ENCODE measurements around the gene RAMP3. TPM values are rescaled to one million over a fixed set of nuclear protein-coding genes. Genes with fewer than 3 reads are reported as not detected.

RAMP3 gene
- total and polyA plus RNA-seq, 5 donors from 2014 or later = not detected

GRCh38 chr7:45183711-45184210 lies 26.2 kb downstream of the RAMP3 start:
- no peaks in the 10 kb centered on the region for H3K27me3 ChIP-seq (ENCODE audit: control insufficient read depth, insufficient read depth, low read length)
- H3K27ac Mint-ChIP-seq = no peak overlapping the region
- no peak overlapping the region for H3K4me3 Mint-ChIP-seq
- H3K4me1 ChIP-seq (ENCODE audit: control insufficient read depth, insufficient read depth, low read length, poor library complexity, severe bottlenecking) = no peaks in the 10 kb centered on the region
- no peaks in the 10 kb centered on the region for H3K36me3 ChIP-seq (ENCODE audit: control insufficient read depth, insufficient read depth, low read length)
- ATAC-seq (ENCODE audit: low read depth in 2 of 2) (no peak), DNase-seq (no peak)
- no peaks in the 10 kb centered on the region for H3K9me3 ChIP-seq (ENCODE audit: control insufficient read depth in 2 of 2, low read length in 2 of 2)
- no peak overlapping the region for H3K27ac ChIP-seq (ENCODE audit: insufficient read depth, low read length, poor library complexity, severe bottlenecking)
- H3K4me1 Mint-ChIP-seq = no peaks in the 10 kb centered on the region
- H3K9me3 Mint-ChIP-seq = peaks cover 0 to 2% (median 0%) of the 10 kb centered on the region in 7 donors
- H3K36me3 Mint-ChIP-seq = no peaks in the 10 kb centered on the region
- H3K27me3 Mint-ChIP-seq = no peaks in the 10 kb centered on the region
- H3K4me3 ChIP-seq (ENCODE audit: low read depth, low read length) = no peak overlapping the region

- no peak for DNase-seq
- ATAC-seq (ENCODE audit: low read depth in 2 of 2) = no peak
Measured at GRCh38 chr7:45184326-45185027, 26.9 kb downstream of the RAMP3 start.

GRCh38 chr7:45185028-45185863 lies 27.7 kb downstream of the RAMP3 start:
- H3K27ac Mint-ChIP-seq = no peak overlapping the region

More at GRCh38 chr7:45184326-45185027, 26.9 kb downstream of the RAMP3 start:
- no peaks in the 10 kb centered on the region for H3K4me1 ChIP-seq (ENCODE audit: control insufficient read depth, insufficient read depth, low read length, poor library complexity, severe bottlenecking)
- Mint-ChIP-seq H3K4me3 (no peak overlapping the region), H3K4me1 (no peaks in the 10 kb centered on the region), H3K9me3 (peaks cover 0 to 2% (median 0%) of the 10 kb centered on the region in 7 donors), H3K27ac (no peak overlapping the region), H3K27me3 (no peaks in the 10 kb centered on the region), H3K36me3 (no peaks in the 10 kb centered on the region)
- no peak overlapping the region for H3K4me3 ChIP-seq (ENCODE audit: low read depth, low read length)
- H3K27ac ChIP-seq (ENCODE audit: insufficient read depth, low read length, poor library complexity, severe bottlenecking) = no peak overlapping the region
- H3K36me3 ChIP-seq (ENCODE audit: control insufficient read depth, insufficient read depth, low read length) = no peaks in the 10 kb centered on the region
- no peaks in the 10 kb centered on the region for H3K9me3 ChIP-seq (ENCODE audit: control insufficient read depth in 2 of 2, low read length in 2 of 2)
- no peaks in the 10 kb centered on the region for H3K27me3 ChIP-seq (ENCODE audit: control insufficient read depth, insufficient read depth, low read length)

GRCh38 chr7:45185864-45186250 lies 28.3 kb downstream of the RAMP3 start:
- ATAC-seq (ENCODE audit: low read depth in 2 of 2) = no peak
- no peaks in the 10 kb centered on the region for H3K27me3 Mint-ChIP-seq
- H3K36me3 Mint-ChIP-seq = no peaks in the 10 kb centered on the region
- peaks cover 0 to 2% (median 0%) of the 10 kb centered on the region in 7 donors for H3K9me3 Mint-ChIP-seq
- Histone ChIP-seq H3K27ac (ENCODE audit: insufficient read depth, low read length, poor library complexity, severe bottlenecking) (no peak overlapping the region), H3K36me3 (ENCODE audit: control insufficient read depth, insufficient read depth, low read length) (no peaks in the 10 kb centered on the region), H3K4me3 (ENCODE audit: low read depth, low read length) (no peak overlapping the region), H3K4me1 (ENCODE audit: control insufficient read depth, insufficient read depth, low read length, poor library complexity, severe bottlenecking) (no peaks in the 10 kb centered on the region), H3K9me3 (ENCODE audit: control insufficient read depth in 2 of 2, low read length in 2 of 2) (no peaks in the 10 kb centered on the region), H3K27me3 (ENCODE audit: control insufficient read depth, insufficient read depth, low read length) (no peaks in the 10 kb centered on the region)
- H3K4me1 Mint-ChIP-seq = no peaks in the 10 kb centered on the region
- no peak overlapping the region for H3K27ac Mint-ChIP-seq
- DNase-seq = no peak
- no peak overlapping the region for H3K4me3 Mint-ChIP-seq

More at GRCh38 chr7:45185028-45185863, 27.7 kb downstream of the RAMP3 start:
- no peak overlapping the region for H3K27ac ChIP-seq (ENCODE audit: insufficient read depth, low read length, poor library complexity, severe bottlenecking)
- DNase-seq (no peak), ATAC-seq (ENCODE audit: low read depth in 2 of 2) (no peak)
- no peaks in the 10 kb centered on the region for H3K27me3 ChIP-seq (ENCODE audit: control insufficient read depth, insufficient read depth, low read length)
- no peaks in the 10 kb centered on the region for H3K4me1 ChIP-seq (ENCODE audit: control insufficient read depth, insufficient read depth, low read length, poor library complexity, severe bottlenecking)
- no peaks in the 10 kb centered on the region for H3K36me3 Mint-ChIP-seq
- H3K4me1 Mint-ChIP-seq = no peaks in the 10 kb centered on the region
- no peaks in the 10 kb centered on the region for H3K36me3 ChIP-seq (ENCODE audit: control insufficient read depth, insufficient read depth, low read length)
- no peaks in the 10 kb centered on the region for H3K27me3 Mint-ChIP-seq
- H3K4me3 ChIP-seq (ENCODE audit: low read depth, low read length) = no peak overlapping the region
- peaks cover 0 to 2% (median 0%) of the 10 kb centered on the region in 7 donors for H3K9me3 Mint-ChIP-seq
- H3K4me3 Mint-ChIP-seq = no peak overlapping the region
- no peaks in the 10 kb centered on the region for H3K9me3 ChIP-seq (ENCODE audit: control insufficient read depth in 2 of 2, low read length in 2 of 2)

GRCh38 chr7:45186261-45186813 lies 28.7 kb downstream of the RAMP3 start:
- no peak for DNase-seq
- Histone ChIP-seq H3K4me3 (ENCODE audit: low read depth, low read length) (no peak overlapping the region), H3K9me3 (ENCODE audit: control insufficient read depth in 2 of 2, low read length in 2 of 2) (no peaks in the 10 kb centered on the region), H3K27me3 (ENCODE audit: control insufficient read depth, insufficient read depth, low read length) (no peaks in the 10 kb centered on the region), H3K36me3 (ENCODE audit: control insufficient read depth, insufficient read depth, low read length) (no peaks in the 10 kb centered on the region), H3K4me1 (ENCODE audit: control insufficient read depth, insufficient read depth, low read length, poor library complexity, severe bottlenecking) (no peaks in the 10 kb centered on the region), H3K27ac (ENCODE audit: insufficient read depth, low read length, poor library complexity, severe bottlenecking) (no peak overlapping the region)
- H3K27ac Mint-ChIP-seq = no peak overlapping the region
- peaks cover 0 to 2% (median 0%) of the 10 kb centered on the region in 7 donors for H3K9me3 Mint-ChIP-seq
- no peak overlapping the region for H3K4me3 Mint-ChIP-seq
- no peaks in the 10 kb centered on the region for H3K4me1 Mint-ChIP-seq
- no peak for ATAC-seq (ENCODE audit: low read depth in 2 of 2)
- no peaks in the 10 kb centered on the region for H3K36me3 Mint-ChIP-seq
- H3K27me3 Mint-ChIP-seq = no peaks in the 10 kb centered on the region

GRCh38 chr7:45187089-45187945 lies 29.7 kb downstream of the RAMP3 start:
- DNase-seq (no peak), ATAC-seq (ENCODE audit: low read depth in 2 of 2) (no peak)
- no peaks in the 10 kb centered on the region for H3K27me3 ChIP-seq (ENCODE audit: control insufficient read depth, insufficient read depth, low read length)
- H3K4me1 ChIP-seq (ENCODE audit: control insufficient read depth, insufficient read depth, low read length, poor library complexity, severe bottlenecking) = no peaks in the 10 kb centered on the region
- Mint-ChIP-seq H3K9me3 (peaks cover 0 to 2% (median 0%) of the 10 kb centered on the region in 7 donors), H3K36me3 (no peaks in the 10 kb centered on the region), H3K4me1 (no peaks in the 10 kb centered on the region), H3K4me3 (no peak overlapping the region), H3K27ac (peak overlapping the region in 1 of 3 donors; percentile 31), H3K27me3 (peaks cover 2% of the 10 kb centered on the region)
- H3K4me3 ChIP-seq (ENCODE audit: low read depth, low read length) = no peak overlapping the region
- H3K27ac ChIP-seq (ENCODE audit: insufficient read depth, low read length, poor library complexity, severe bottlenecking) = no peak overlapping the region
- no peaks in the 10 kb centered on the region for H3K9me3 ChIP-seq (ENCODE audit: control insufficient read depth in 2 of 2, low read length in 2 of 2)
- no peaks in the 10 kb centered on the region for H3K36me3 ChIP-seq (ENCODE audit: control insufficient read depth, insufficient read depth, low read length)

GRCh38 chr7:45187946-45188411 lies 30.4 kb downstream of the RAMP3 start:
- no peaks in the 10 kb centered on the region for H3K36me3 ChIP-seq (ENCODE audit: control insufficient read depth, insufficient read depth, low read length)
- peaks cover 4% of the 10 kb centered on the region for H3K27me3 Mint-ChIP-seq
- no peak overlapping the region for H3K27ac ChIP-seq (ENCODE audit: insufficient read depth, low read length, poor library complexity, severe bottlenecking)
- no peaks in the 10 kb centered on the region for H3K9me3 ChIP-seq (ENCODE audit: control insufficient read depth in 2 of 2, low read length in 2 of 2)
- H3K4me3 Mint-ChIP-seq = no peak overlapping the region
- H3K27ac Mint-ChIP-seq = no peak overlapping the region
- peaks cover 0 to 1% (median 0%) of the 10 kb centered on the region in 4 donors for H3K4me1 Mint-ChIP-seq
- H3K36me3 Mint-ChIP-seq = no peaks in the 10 kb centered on the region
- DNase-seq (no peak), ATAC-seq (ENCODE audit: low read depth in 2 of 2) (no peak)
- H3K4me3 ChIP-seq (ENCODE audit: low read depth, low read length) = no peak overlapping the region
- H3K27me3 ChIP-seq (ENCODE audit: control insufficient read depth, insufficient read depth, low read length) = no peaks in the 10 kb centered on the region
- H3K4me1 ChIP-seq (ENCODE audit: control insufficient read depth, insufficient read depth, low read length, poor library complexity, severe bottlenecking) = no peaks in the 10 kb centered on the region
- peaks cover 0 to 2% (median 0%) of the 10 kb centered on the region in 7 donors for H3K9me3 Mint-ChIP-seq
